A549 (cell line): ENCODE data around the gene DNAJC7. TPM values are rescaled to one million over a fixed set of nuclear protein-coding genes. Genes with fewer than 3 reads are reported as not detected.

Source experiments
- ATAC-seq, 2 experiments: fragments of 200-7000 bp in 1 of 2; fragments of >200 bp in 1 of 2; cut with Nextera tagmentation in 1 of 2; cut with Tn5 transposase in 1 of 2; 3 replicates each; pipeline versions ENCODE4 v1.8.0 to v1.9.1; 2018 to 2020; ENCODE audit warnings: mild to moderate bottlenecking in 1 of 2, moderate library complexity in 1 of 2
- CTCF ChIA-PET: fragments of 300-600 bp; sonication (Branson Sonifier 250); formaldehyde crosslinking; extraction: SDS; loops from one replicate; lab custom pipeline; 2021; ENCODE audit warnings: antibody characterized with exemption, inconsistent platforms; lab: Yijun Ruan, JAX
- POLR2A ChIA-PET: fragments of 350-600 bp; formaldehyde crosslinking; extraction: SDS; loops from one replicate; lab custom pipeline; 2021; ENCODE audit warnings: antibody characterized with exemption, inconsistent platforms; lab: Yijun Ruan, JAX
- DNase-seq, 2 experiments: peaks; one replicate each; pipeline versions ENCODE4 v3.0.0 to v3.0.0-alpha.2; 2011 to 2016; ENCODE audit warnings: low read depth in 1 of 2, low spot score in 1 of 2
- FAIRE-seq: peaks from 2 replicates; lab custom pipeline; 2011; peaks lifted over from hg19 to GRCh38; lab: Jason Lieb, UNC
- H3K27ac ChIP-seq, 2 experiments: fragments of >200 bp; sonication (Bioruptor Twin); formaldehyde crosslinking; 3 replicates each; pipeline ENCODE4 v1.5.1; 2016 to 2017
- H3K4me1 ChIP-seq: fragments of >200 bp; sonication (Bioruptor Twin); formaldehyde crosslinking; 3 replicates; pipeline ENCODE4 v1.6.1; 2016
- H3K4me2 ChIP-seq: fragments of >200 bp; sonication (Bioruptor Twin); formaldehyde crosslinking; 3 replicates; pipeline ENCODE4 v1.6.1; 2016
- H3K4me3 ChIP-seq: fragments of >200 bp; sonication (Bioruptor Twin); formaldehyde crosslinking; 3 replicates; pipeline ENCODE4 v1.5.1; 2016
- H3K9me3 ChIP-seq: fragments of >200 bp; sonication (Bioruptor Twin); formaldehyde crosslinking; 3 replicates; pipeline ENCODE4 v1.6.1; 2016
- EHMT2 ChIP-seq: fragments of 200-600 bp; sonication (generic); IDR thresholded peaks from 2 replicates; pipeline ENCODE4 v1.6.1; 2016; ENCODE audit warnings: antibody characterized with exemption, low read depth, mild to moderate bottlenecking, moderate library complexity
- EP300 ChIP-seq, 2 experiments: fragments of >200 bp; sonication (Bioruptor Twin); formaldehyde crosslinking; IDR thresholded peaks; 2 replicates in 1 of 2; 3 replicates in 1 of 2; pipeline ENCODE4 v1.6.1; 2016 to 2017
- FOXS1 ChIP-seq: fragments of 250-450 bp; sonication (Bioruptor Pico); IDR thresholded peaks from 2 replicates; pipeline ENCODE4 v1.5.0; 2020; ENCODE audit warnings: mild to moderate bottlenecking, moderate library complexity
- GATA3 ChIP-seq: IDR thresholded peaks from 2 replicates; pipeline ENCODE4 v1.6.1; 2012; ENCODE audit warnings: borderline replicate concordance
- HDAC2 ChIP-seq: fragments of 200-600 bp; sonication (generic); IDR thresholded peaks from 2 replicates; pipeline ENCODE4 v1.6.1; 2016
- JUN ChIP-seq, 2 experiments: fragments of >200 bp; sonication (Bioruptor Twin); formaldehyde crosslinking; IDR thresholded peaks; 2 replicates in 1 of 2; 3 replicates in 1 of 2; pipeline ENCODE4 v1.6.1; 2016 to 2017
- JUNB ChIP-seq: fragments of >200 bp; sonication (Bioruptor Twin); formaldehyde crosslinking; IDR thresholded peaks from 2 replicates; pipeline ENCODE4 v1.6.1; 2016
- KDM5A ChIP-seq: fragments of 200-600 bp; sonication (generic); IDR thresholded peaks from 2 replicates; pipeline ENCODE4 v1.6.1; 2016; ENCODE audit warnings: antibody characterized with exemption, mild to moderate bottlenecking
- NPAS2 ChIP-seq: fragments of 250-450 bp; sonication (Bioruptor Pico); IDR thresholded peaks from 2 replicates; pipeline ENCODE4 v1.8.0; 2022; ENCODE audit warnings: mild to moderate bottlenecking, moderate library complexity, borderline replicate concordance
- PHF8 ChIP-seq: fragments of 200-600 bp; sonication (generic); IDR thresholded peaks from 2 replicates; pipeline ENCODE4 v1.6.1; 2016; ENCODE audit warnings: low read depth, mild to moderate bottlenecking, antibody characterized with exemption, moderate library complexity, borderline replicate concordance
- POLR2AphosphoS2 ChIP-seq: conservative IDR thresholded peaks from 2 replicates; pipeline ENCODE4 v1.6.1; 2012; ENCODE audit warnings: low read length, improper control_type of control experiment, inconsistent platforms
- RARB ChIP-seq: fragments of 250-450 bp; sonication (Bioruptor Pico); IDR thresholded peaks from 2 replicates; pipeline ENCODE4 v1.8.0; 2021; ENCODE audit warnings: mild to moderate bottlenecking, moderate library complexity
- RCOR1 ChIP-seq: fragments of 150-350 bp; IDR thresholded peaks from 2 replicates; pipeline ENCODE4 v1.6.1; 2014; ENCODE audit warnings: antibody characterized with exemption, low read length, low read depth
- RFX5 ChIP-seq: fragments of 450-650 bp; IDR thresholded peaks from 2 replicates; pipeline ENCODE4 v1.7.1; 2014; ENCODE audit warnings: antibody characterized with exemption, mild to moderate bottlenecking, moderate library complexity
- ZNF302 ChIP-seq: fragments of 250-450 bp; sonication (Bioruptor Pico); IDR thresholded peaks from 2 replicates; pipeline ENCODE4 v1.9.0; 2021; ENCODE audit warnings: inconsistent platforms, mild to moderate bottlenecking, moderate library complexity
- WGBS: methylation state at CpG from one replicate; pipeline ENCODE4 v1.1.6; 2017; ENCODE audit errors: missing lambda C conversion rate; 5-methylcytosine and 5-hydroxymethylcytosine counted together
- polyA plus RNA-seq, 4 experiments: library from polyadenylated mRNA; depleted of rRNA in 3 of 4; stranded (reverse); fragments of >200 nt; fragmentation: RNase III in 1 of 4; extraction: RNeasy Plus Mini Kit Qiagen cat#74134 plus additional on column Dnase treatment in 1 of 4; gene quantifications; 2 replicates in 3 of 4; 3 replicates in 1 of 4; pipeline ENCODE4 v1.2.3, GENCODE V29; 2011 to 2017
- TF ChIP-seq, protein P1 (sequence below): fragments of 150-350 bp; IDR thresholded peaks from 2 replicates; pipeline ENCODE4 v1.6.1; 2014; ENCODE audit warnings: low read depth, mild to moderate bottlenecking, low read length
- TF ChIP-seq, protein P2 (sequence below): fragments of 450-650 bp; IDR thresholded peaks from 2 replicates; pipeline ENCODE4 v1.6.1; 2014; ENCODE audit warnings: antibody characterized with exemption
- TF ChIP-seq, protein P3 (sequence below): IDR thresholded peaks from 2 replicates; pipeline ENCODE4 v1.6.1; 2012; ENCODE audit warnings: low read depth, borderline replicate concordance

The DNAJC7 gene
- polyA plus RNA-seq, 2 of the 4 experiments (the other 2 are of a cell fraction), result 95.3 to 148 TPM

- Histone ChIP-seq H3K4me2 (no peak overlapping the region), H3K9me3 (no peaks in the 10 kb centered on the region), H3K4me3 (no peak overlapping the region), H3K4me1 (peaks cover 7% of the 10 kb centered on the region; the same call in 2 of the 3 replicates), H3K27ac (peak overlapping the region in 1 of 2 experiments; percentile 72; a peak in 3 of 6 replicates)
- TF ChIP-seq NPAS2 (CRISPR knock-in tag), result no peak
- no peak for TF ChIP-seq KDM5A
- TF ChIP-seq, protein P1, sequence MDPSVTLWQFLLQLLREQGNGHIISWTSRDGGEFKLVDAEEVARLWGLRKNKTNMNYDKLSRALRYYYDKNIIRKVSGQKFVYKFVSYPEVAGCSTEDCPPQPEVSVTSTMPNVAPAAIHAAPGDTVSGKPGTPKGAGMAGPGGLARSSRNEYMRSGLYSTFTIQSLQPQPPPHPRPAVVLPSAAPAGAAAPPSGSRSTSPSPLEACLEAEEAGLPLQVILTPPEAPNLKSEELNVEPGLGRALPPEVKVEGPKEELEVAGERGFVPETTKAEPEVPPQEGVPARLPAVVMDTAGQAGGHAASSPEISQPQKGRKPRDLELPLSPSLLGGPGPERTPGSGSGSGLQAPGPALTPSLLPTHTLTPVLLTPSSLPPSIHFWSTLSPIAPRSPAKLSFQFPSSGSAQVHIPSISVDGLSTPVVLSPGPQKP, result no peak
- no peak for TF ChIP-seq RCOR1
- no peak for TF ChIP-seq RFX5
- no peak for TF ChIP-seq EP300 (IDR thresholded peaks at IDR 0.05)
- TF ChIP-seq, protein P2, sequence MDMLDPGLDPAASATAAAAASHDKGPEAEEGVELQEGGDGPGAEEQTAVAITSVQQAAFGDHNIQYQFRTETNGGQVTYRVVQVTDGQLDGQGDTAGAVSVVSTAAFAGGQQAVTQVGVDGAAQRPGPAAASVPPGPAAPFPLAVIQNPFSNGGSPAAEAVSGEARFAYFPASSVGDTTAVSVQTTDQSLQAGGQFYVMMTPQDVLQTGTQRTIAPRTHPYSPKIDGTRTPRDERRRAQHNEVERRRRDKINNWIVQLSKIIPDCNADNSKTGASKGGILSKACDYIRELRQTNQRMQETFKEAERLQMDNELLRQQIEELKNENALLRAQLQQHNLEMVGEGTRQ, result no peak
- TF ChIP-seq JUN (IDR thresholded peaks at IDR 0.05), result no peak
- no peak for TF ChIP-seq PHF8
- no peak for TF ChIP-seq GATA3
- TF ChIP-seq HDAC2, result no peak
- TF ChIP-seq POLR2AphosphoS2, result no peak
- no peak for TF ChIP-seq JUNB
- TF ChIP-seq, protein P3, sequence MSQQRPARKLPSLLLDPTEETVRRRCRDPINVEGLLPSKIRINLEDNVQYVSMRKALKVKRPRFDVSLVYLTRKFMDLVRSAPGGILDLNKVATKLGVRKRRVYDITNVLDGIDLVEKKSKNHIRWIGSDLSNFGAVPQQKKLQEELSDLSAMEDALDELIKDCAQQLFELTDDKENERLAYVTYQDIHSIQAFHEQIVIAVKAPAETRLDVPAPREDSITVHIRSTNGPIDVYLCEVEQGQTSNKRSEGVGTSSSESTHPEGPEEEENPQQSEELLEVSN, result no peak
- TF ChIP-seq RARB (CRISPR knock-in tag), result no peak
- TF ChIP-seq EHMT2, result no peak
- no peak for TF ChIP-seq ZNF302
- ATAC-seq, result no peak
- POLR2A ChIA-PET, result interaction anchor here (0.5 to 1.2 kb wide), 5 partner anchors 28 to 225 kb away, joined by 3 to 7 read pairs (median 5); partner anchors contain the start of genes JUP and ODAD4
- WGBS, result 57% methylated on average over 2 of the region's 2 CpGs
- CTCF ChIA-PET, result interaction anchor here (0.5 to 29.5 kb wide), 61 partner anchors 10 to 267 kb away, joined by 3 to 378 read pairs (median 5); partner anchors contain the start of genes ACLY, DHX58, DNAJC7 and HSPB9
- DNase-seq, result no peak
- FAIRE-seq, result no peak
Observed at GRCh38 chr17:41959030-41959335, 58.3 kb downstream of the DNAJC7 start.

DNA sequence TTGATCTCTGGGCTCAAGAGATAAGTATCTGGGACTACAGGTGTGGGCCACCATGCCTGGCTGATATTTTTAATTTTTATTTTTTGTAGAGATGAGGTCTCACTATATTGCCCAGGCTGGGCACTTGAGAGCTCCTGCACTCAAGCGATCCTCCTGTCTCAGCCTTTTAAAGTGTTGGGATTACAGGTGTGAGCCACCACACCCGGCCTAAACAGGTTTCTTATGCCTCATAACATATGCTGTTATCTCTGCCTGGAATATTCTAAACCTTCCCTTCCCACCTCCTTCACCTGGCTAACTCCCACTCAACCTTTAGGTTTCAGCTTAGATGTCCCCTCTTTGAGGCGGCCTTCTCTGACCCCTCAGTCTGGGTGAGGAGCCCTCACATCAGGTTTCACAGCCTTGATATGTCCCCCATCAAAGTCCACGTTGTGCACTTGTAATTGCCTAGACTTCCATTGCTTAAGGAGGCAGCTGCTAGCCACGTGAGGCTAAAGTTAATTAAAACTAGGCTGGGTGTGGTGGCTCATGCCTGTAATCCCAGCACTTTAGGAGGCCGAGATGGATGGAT, 59.3 kb downstream of the DNAJC7 start:
- CTCF ChIA-PET, result interaction anchor here (0.7 to 29.5 kb wide), 13 partner anchors 11 to 620 kb away, joined by 3 to 378 read pairs (median 13); partner anchors contain the start of genes ACLY, DHX58, DNAJC7 and HSPB9
- FAIRE-seq, result no peak
- ATAC-seq, result no peak
- TF ChIP-seq JUN (IDR thresholded peaks at IDR 0.05) (no peak), FOXS1 (CRISPR knock-in tag) (no peak)
- TF ChIP-seq, protein P1, result no peak
- POLR2A ChIA-PET, result interaction anchor here (1.2 kb wide), 1 partner anchor 27 kb away, joined by 5 read pairs; the partner anchor contains the start of gene ODAD4
- Histone ChIP-seq H3K9me3 (no peaks in the 10 kb centered on the region), H3K4me1 (peaks cover 7% of the 10 kb centered on the region; the same call in 2 of the 3 replicates), H3K27ac (no peak overlapping the region), H3K4me2 (no peak overlapping the region), H3K4me3 (no peak overlapping the region)
- WGBS, result 88% methylated on average over 6 of the region's 6 CpGs
- DNase-seq, result no peak
